ENCODE data around the gene KRT40.

KRT40 gene

DNA sequence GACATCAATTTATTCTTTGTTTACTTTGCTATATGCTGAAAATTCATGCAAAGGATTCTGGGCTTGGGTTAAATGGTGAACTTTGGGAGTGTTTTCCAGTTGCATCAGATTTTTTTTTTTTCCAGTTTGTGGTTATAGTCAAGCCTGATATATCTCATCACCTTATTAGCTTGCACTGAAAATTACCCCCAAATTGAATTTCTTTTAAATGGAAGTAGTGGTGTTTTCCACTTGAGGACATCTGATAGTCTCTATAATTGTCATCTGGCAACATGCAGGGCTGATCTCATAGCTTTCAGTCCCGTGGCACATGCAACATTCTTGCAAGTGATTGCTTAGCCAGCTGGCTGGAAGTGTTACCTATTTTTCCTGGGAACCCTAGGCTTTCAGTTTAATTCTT lies 29.5 kb upstream of the KRT40 start:
- Histone ChIP-seq H3K9ac (ENCODE audit: low read depth, low read length, poor library complexity, severe bottlenecking) (no peak overlapping the region), H3F3A (ENCODE audit: low read depth) (no peaks in the 10 kb centered on the region), H3K4me1 (ENCODE audit: insufficient read depth, low read length, poor library complexity, severe bottlenecking) (no peaks in the 10 kb centered on the region), H3K4me3 (ENCODE audit: low read length, poor library complexity, severe bottlenecking) (no peak overlapping the region), H2AFZ (ENCODE audit: low read length) (no peak overlapping the region), H4K20me1 (ENCODE audit: insufficient read depth, low read length, poor library complexity, severe bottlenecking) (no peaks in the 10 kb centered on the region), H3K4me2 (ENCODE audit: low read depth, low read length, poor library complexity, severe bottlenecking) (no peak overlapping the region), H3K9me3 (ENCODE audit: insufficient read depth, low read depth, low read length) (no peaks in the 10 kb centered on the region), H3K79me2 (ENCODE audit: insufficient read depth, low read length) (no peaks in the 10 kb centered on the region), H3K27me3 (ENCODE audit: insufficient read depth, low read length, poor library complexity, severe bottlenecking) (no peaks in the 10 kb centered on the region), H3K36me3 (ENCODE audit: insufficient read depth, low read length) (no peaks in the 10 kb centered on the region), H3K9me2 (replicated peaks; ENCODE audit: low read depth, low read length) (no peaks in the 10 kb centered on the region)
- no peak for TF ChIP-seq EZH2phosphoT487 (IDR thresholded peaks at IDR 0.05; ENCODE audit: borderline replicate concordance)
- TF ChIP-seq, protein P1, sequence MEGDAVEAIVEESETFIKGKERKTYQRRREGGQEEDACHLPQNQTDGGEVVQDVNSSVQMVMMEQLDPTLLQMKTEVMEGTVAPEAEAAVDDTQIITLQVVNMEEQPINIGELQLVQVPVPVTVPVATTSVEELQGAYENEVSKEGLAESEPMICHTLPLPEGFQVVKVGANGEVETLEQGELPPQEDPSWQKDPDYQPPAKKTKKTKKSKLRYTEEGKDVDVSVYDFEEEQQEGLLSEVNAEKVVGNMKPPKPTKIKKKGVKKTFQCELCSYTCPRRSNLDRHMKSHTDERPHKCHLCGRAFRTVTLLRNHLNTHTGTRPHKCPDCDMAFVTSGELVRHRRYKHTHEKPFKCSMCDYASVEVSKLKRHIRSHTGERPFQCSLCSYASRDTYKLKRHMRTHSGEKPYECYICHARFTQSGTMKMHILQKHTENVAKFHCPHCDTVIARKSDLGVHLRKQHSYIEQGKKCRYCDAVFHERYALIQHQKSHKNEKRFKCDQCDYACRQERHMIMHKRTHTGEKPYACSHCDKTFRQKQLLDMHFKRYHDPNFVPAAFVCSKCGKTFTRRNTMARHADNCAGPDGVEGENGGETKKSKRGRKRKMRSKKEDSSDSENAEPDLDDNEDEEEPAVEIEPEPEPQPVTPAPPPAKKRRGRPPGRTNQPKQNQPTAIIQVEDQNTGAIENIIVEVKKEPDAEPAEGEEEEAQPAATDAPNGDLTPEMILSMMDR (conservative IDR thresholded peaks at IDR 0.05; ENCODE audit: low read length) = no peak

DNA sequence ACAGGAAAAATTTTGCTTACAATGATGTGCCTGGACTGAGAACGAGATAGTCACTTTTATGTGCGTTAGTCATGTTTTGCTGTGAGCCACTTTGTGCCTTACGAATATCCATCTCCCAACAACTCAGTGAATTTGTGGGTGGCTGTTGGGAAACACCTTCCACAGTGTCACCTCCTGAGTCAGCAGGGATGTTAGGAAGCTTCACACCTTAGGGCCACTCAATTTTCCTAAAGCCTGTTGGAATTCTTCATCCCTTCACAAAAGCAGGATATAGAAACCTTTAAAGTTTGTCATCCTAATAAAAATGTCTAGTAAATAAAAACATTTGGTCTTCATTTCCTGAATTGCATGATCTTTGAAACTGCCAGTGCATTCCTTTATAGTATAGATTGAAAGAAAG lies 29.1 kb upstream of the KRT40 start:
- Histone ChIP-seq H3K4me1 (ENCODE audit: insufficient read depth, low read length, poor library complexity, severe bottlenecking) (no peaks in the 10 kb centered on the region), H3K9ac (ENCODE audit: low read depth, low read length, poor library complexity, severe bottlenecking) (no peak overlapping the region), H3K9me2 (replicated peaks; ENCODE audit: low read depth, low read length) (no peaks in the 10 kb centered on the region), H3K79me2 (ENCODE audit: insufficient read depth, low read length) (no peaks in the 10 kb centered on the region), H2AFZ (ENCODE audit: low read length) (no peak overlapping the region), H3K36me3 (ENCODE audit: insufficient read depth, low read length) (no peaks in the 10 kb centered on the region), H3K4me2 (ENCODE audit: low read depth, low read length, poor library complexity, severe bottlenecking) (no peak overlapping the region), H4K20me1 (ENCODE audit: insufficient read depth, low read length, poor library complexity, severe bottlenecking) (no peaks in the 10 kb centered on the region), H3K9me3 (ENCODE audit: insufficient read depth, low read depth, low read length) (no peaks in the 10 kb centered on the region), H3F3A (ENCODE audit: low read depth) (no peaks in the 10 kb centered on the region), H3K27me3 (ENCODE audit: insufficient read depth, low read length, poor library complexity, severe bottlenecking) (no peaks in the 10 kb centered on the region), H3K4me3 (ENCODE audit: low read length, poor library complexity, severe bottlenecking) (no peak overlapping the region)
- TF ChIP-seq, protein P1 (conservative IDR thresholded peaks at IDR 0.05; ENCODE audit: low read length) = no peak
- TF ChIP-seq EZH2phosphoT487 (IDR thresholded peaks at IDR 0.05; ENCODE audit: borderline replicate concordance) = no peak

DNA sequence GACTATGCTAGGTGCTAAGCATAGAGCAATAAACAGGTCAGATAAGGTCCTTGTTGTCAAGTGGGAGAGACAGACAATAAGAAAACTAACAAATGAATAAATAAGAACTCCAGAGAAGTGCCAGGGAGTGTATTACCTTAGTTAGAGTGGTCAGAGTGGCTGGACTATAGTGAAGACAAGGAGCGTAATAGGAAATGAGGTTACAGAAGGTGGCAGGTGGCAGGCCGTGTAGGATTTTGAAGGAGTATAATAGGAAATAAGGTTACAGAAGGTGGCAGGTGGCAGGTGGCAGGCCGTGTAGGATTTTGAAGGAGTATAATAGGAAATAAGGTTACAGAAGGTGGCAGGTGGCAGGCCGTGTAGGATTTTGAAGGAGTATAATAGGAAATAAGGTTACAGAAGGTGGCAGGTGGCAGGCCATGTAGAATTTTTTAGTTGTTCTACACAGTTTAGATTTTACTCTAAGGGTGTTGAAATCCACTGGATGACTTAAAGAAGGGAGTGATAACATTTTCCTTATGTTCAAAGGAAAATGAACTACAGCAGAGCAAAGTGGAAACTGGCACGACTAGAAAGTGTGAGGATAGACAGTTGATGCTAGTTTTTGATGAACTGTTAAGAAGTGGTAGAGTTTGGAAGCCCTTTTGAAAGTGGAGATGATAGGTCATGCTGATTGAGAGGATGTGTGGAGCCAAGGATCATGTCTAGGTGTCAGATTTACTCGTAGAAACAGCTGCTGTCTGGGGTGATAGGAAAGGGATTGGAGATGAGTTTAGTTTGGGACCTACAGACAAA lies 28.4 kb upstream of the KRT40 start:
- Histone ChIP-seq H3K9ac (ENCODE audit: low read depth, low read length, poor library complexity, severe bottlenecking) (no peak overlapping the region), H3K9me2 (replicated peaks; ENCODE audit: low read depth, low read length) (no peaks in the 10 kb centered on the region), H4K20me1 (ENCODE audit: insufficient read depth, low read length, poor library complexity, severe bottlenecking) (no peaks in the 10 kb centered on the region), H3K36me3 (ENCODE audit: insufficient read depth, low read length) (no peaks in the 10 kb centered on the region), H3K9me3 (ENCODE audit: insufficient read depth, low read depth, low read length) (no peaks in the 10 kb centered on the region), H3K4me2 (ENCODE audit: low read depth, low read length, poor library complexity, severe bottlenecking) (no peak overlapping the region), H3K4me3 (ENCODE audit: low read length, poor library complexity, severe bottlenecking) (no peak overlapping the region), H3K27me3 (ENCODE audit: insufficient read depth, low read length, poor library complexity, severe bottlenecking) (no peaks in the 10 kb centered on the region), H3K4me1 (ENCODE audit: insufficient read depth, low read length, poor library complexity, severe bottlenecking) (no peaks in the 10 kb centered on the region), H3K79me2 (ENCODE audit: insufficient read depth, low read length) (no peaks in the 10 kb centered on the region), H3F3A (ENCODE audit: low read depth) (no peaks in the 10 kb centered on the region), H2AFZ (ENCODE audit: low read length) (no peak overlapping the region)
- TF ChIP-seq, protein P1 (conservative IDR thresholded peaks at IDR 0.05; ENCODE audit: low read length) = no peak
- no peak for TF ChIP-seq EZH2phosphoT487 (IDR thresholded peaks at IDR 0.05; ENCODE audit: borderline replicate concordance)

All from Loucy (cell line).